A172 (cell line): ENCODE results near the gene COX19. TPM values are rescaled to one million over a fixed set of nuclear protein-coding genes. Genes with fewer than 3 reads are reported as not detected.

Experiments
- DNase-seq: peaks from one replicate; pipeline ENCODE4 v3.0.0-alpha.2; 2015; ENCODE audit warnings: low spot score
- total RNA-seq: library from RNA; depleted of rRNA; stranded (reverse); fragments of >200 nt; shearing (Covaris generic); gene quantifications from 2 replicates; pipeline ENCODE4 v1.2.3, GENCODE V29; 2014

Gene COX19
- total RNA-seq, 1 experiment from 2014 or later: 8.8 TPM

GRCh38 chr7:992709-993607, 17.6 kb upstream of the COX19 start:
- peak; percentile 94 for DNase-seq

DNA sequence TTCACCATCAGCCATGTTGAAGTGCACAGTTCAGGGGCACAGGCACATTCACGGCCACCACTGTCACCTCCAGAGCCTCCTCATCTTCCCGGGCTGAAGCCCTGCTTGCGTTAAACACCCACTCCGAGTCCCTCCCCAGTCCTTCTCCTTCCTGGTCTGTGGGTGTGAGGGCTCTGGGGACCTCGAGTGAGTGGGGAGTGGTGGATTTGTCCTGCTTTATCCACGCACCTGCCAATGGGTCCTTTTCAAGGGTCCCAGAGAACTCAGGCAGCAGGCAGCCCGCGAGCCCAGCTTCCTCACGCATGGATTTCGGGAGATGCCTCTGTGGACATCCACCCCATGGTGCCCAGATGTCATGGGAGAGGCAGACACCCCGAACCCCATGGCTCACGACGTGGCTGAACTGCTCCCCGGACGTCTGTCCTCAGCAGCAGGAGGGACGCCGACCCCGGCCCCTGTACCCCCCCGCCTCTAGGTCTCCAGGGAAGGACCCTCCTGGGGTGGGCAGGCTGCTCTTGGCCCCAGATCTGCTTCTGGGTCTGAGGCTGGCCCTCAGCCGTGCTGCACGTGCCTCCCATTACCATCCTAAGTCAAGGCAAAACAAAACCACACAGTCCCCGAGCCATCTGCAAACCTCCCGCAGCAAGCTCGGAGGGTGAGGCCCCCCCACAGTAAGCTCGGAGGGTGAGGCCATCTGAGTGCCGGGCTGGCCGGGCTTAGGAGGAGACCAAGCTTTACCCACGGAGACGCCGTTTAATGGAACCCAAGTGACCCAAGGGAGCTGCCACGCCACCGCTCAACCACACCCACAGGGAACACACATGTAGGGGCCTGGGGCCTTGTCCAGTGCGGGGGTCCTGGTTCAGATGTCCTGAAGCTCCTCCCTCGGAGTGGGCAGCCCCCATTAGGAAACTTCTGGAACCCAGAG, 16.6 kb upstream of the COX19 start:
- DNase-seq: no peak

- DNase-seq: no peak
Observed at GRCh38 chr7:990933-991728, 15.8 kb upstream of the COX19 start.

GRCh38 chr7:990352-990932, 15.1 kb upstream of the COX19 start:
- no peak for DNase-seq

DNA sequence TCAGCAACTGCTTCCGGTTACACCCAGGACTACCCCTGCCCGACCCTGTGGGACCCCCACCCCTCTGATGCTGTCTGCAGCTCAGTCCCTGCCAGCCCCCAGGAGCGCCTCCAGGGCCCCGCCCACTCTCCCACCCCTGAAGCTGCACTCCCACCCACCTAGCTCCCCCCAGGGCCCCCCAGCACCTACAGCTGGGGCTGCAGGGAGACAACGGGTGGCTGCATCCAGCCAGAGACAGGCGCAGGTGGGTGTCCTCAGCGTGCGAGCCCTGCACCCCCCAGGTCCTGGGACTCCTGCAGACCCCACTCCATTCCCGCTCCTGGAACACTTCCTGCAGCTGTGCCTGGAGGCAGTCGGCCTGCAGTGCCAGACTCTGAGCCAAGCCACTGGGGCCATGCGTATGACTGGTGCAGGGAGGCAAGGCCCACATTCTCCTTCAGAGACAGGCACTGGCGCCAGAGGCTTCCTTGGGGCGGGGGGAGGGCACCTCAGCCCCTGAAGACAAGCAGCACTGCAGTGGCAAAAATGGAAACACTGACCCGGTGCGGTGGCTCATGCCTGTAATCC, 13.7 kb upstream of the COX19 start:
- no peak for DNase-seq

GRCh38 chr7:988426-988911, 13.1 kb upstream of the COX19 start:
- peak; percentile 22 for DNase-seq

GRCh38 chr7:987909-988308, 12.6 kb upstream of the COX19 start:
- no peak for DNase-seq

DNA sequence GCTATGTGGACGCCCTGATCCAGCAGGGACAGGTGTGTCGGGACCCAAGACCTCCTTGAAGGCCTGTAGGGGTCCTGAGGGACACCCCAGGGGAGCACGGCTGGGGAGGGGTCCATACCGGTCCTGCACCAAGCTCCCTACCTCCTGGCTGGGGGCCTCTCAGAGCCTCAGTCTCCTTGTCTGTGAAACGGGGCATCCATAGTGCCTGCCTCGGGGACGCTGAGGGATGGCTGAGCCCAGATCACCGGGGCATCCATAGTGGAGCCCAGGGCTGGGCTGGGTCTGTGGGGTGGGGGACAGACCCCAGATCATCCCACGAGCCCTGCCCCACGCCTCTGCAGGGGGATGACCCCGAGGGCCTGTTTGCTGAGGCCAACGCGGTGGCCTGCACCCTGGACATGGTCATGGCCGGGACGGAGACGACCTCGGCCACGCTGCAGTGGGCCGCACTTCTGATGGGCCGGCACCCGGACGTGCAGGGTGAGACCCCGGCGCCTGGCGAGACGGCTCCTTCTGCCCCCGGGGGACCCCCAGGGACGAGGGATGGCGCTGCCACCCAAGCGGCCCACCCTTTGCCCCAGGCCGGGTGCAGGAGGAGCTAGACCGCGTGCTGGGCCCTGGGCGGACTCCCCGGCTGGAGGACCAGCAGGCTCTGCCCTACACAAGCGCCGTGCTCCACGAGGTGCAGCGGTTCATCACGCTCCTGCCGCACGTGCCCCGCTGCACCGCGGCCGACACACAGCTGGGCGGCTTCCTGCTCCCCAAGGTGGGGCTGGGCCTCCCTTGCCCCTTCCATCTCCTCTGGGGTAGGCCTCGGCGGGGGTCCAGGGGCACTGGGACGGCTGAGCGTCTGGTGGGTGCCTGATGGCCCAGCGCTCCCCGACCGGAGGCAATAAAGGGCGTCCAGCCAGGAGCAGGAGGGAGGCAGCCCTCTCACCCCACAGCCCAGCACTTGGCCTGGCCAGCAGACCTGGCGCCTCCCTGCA, 11.7 kb upstream of the COX19 start:
- DNase-seq: no peak

DNA sequence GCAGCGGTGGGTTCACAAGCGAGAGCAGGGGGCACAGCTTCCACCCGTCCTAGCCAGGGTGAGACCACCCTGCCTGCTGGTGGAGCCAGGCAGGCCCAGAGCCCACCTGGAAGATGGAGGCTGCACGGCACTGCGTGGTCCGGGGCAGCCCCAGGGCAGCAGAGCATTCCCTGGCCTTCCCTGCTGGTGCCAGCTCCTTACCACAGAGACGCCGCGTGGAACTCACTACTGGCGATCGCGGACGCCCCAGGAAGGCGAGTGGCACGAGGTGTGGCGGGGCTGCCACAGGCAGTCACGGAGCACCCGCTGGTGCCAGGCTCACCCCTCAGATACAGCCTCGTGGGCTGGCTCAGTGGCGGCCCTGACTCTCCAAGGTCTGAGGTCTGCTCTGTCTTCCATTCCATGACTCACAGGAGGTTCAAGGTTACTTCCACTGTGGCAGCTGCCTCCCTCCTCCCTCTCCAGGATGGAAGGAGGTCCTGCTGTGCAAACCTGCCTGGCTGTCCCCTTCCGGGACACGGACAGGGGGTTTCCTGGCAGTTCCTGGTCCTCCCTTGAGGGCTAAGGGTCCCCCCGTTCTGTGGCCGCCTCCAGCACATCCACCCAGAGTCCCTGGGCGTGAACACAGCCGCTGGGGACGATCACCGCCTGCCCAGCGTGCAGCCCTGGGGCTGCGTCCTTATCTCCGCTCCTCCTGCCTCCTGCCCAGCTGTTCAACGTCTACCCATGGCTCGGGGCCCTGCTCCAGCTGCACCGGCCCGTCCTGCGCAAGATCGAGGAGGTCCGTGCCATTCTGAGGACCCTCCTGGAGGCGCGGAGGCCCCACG, 10.8 kb upstream of the COX19 start:
- DNase-seq: peak; percentile 60

DNA sequence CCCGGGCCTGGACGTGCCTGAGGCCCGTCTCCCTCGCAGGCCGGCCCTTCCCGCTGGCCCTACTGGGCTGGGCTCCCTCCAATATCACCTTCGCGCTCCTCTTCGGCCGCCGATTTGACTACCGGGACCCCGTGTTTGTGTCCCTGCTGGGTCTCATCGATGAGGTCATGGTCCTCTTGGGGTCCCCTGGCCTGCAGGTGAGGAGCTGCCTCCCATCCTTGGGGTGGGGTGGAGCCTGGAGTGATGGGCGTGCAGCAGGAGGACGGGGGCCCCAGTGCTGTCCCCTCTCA, 9.7 kb upstream of the COX19 start:
- no peak for DNase-seq

GRCh38 chr7:984361-985126, 9.2 kb upstream of the COX19 start:
- no peak for DNase-seq

DNA sequence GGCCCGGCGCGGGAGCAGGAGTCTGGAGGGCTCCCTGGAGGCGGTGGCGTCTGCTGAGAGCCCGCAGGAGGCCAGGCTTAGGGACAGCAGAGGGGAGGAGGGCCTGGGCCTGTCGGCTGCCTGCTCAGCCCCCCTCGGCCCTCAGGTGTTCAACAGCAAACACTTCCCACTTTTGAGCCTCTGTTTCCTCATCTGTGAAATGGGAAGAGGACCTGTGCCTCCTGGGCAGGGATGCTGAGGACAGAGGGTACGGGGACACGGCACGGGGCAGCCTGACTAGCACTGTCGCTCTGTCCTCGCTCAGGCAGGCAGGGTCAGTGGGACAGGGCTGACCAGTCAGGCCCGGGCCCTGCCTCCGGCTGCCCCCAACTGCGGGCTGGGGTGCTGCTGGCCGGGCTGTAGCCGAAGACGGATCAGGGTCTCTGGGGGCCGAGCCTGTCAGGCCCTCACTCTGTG, 8.3 kb upstream of the COX19 start:
- DNase-seq: no peak

GRCh38 chr7:983004-983615, 7.8 kb upstream of the COX19 start, which contains the start of gene CYP2W1:
Gene CYP2W1 (plus strand): TSS chr7:983181. CDS start chr7:983212, 31 bp downstream.
- no peak for DNase-seq

DNA sequence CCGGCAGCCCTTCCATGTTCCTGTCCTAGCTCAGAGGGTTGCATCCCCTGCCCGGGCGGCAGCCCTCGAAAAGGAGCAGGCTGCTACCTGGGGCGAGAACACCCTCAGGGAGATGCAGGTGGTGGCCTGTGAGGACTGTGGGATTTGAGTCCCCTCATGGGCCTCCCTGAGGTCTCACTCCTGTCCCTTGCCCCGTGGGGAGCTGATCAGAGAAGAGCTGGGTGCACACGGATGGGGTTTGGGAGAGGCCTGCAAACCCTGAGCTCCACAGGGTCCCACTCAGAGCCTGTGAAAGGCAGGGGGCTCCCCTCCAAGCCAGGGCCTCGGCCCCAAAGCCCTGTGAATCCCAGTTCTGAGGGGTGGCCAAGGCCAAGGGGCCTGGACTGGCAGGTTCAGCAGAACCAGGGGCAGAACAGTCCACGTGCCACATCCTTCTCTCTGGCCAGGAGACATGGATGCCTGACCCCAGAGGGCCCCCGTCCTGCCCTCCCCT, 7.2 kb upstream of the COX19 start:
- no peak for DNase-seq

GRCh38 chr7:981793-982510, 6.6 kb upstream of the COX19 start:
- no peak for DNase-seq

DNA sequence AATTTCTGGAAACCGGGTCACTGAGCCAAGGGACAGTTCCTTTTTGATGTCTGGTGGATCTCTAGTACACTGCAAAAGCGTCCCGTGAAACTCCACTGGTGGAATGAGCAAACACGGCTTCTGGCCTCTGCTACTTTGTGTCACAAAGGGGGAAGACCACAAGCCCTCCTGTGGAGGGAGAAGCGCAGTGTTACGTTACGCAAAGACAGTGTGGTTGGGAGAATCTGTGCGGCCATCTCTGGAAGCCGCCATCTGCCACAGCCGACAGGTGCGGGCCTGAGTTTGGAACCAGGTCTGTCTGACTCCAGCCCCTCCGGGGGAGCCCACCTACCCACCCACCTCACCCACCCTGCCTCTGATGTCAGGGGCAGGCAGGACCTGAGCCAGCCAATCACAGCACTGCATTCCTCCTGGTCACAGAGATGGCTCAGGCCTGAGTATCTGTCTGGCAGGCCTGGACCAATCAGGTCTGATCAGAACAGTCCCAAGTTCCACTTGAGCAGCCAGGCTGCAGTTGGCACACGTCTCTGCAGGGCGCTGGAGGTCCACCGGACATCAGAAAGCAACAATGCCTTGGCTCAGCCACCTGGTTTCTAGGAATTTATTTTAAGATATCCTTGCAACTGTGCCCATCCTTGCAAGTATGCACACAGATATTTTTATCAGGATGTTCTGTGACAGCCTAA, 4.7 kb upstream of the COX19 start:
- DNase-seq: no peak
